C4-2B (cell line): ENCODE data around the gene MAPKBP1.

Source experiments
- H3K27ac ChIP-seq: fragments of 450-650 bp; 2 replicates; pipeline ENCODE4 v1.5.1; 2017
- CTCF ChIP-seq: fragments of 450-650 bp; conservative IDR thresholded peaks from 2 replicates; pipeline ENCODE4 v1.5.1; 2017; ENCODE audit warnings: mild to moderate bottlenecking
- ZFX ChIP-seq: fragments of 450-650 bp; IDR thresholded peaks from 2 replicates; pipeline ENCODE4 v1.6.1; 2017

MAPKBP1 gene

GRCh38 chr15:41844814-41845213, 70.5 kb downstream of the MAPKBP1 start:
- no peak for TF ChIP-seq CTCF
- TF ChIP-seq ZFX, result no peak
- no peak overlapping the region for H3K27ac ChIP-seq

- no peak for TF ChIP-seq CTCF
- TF ChIP-seq ZFX, result no peak
- H3K27ac ChIP-seq, result no peak overlapping the region
These were observed 72.9 kb downstream of the MAPKBP1 start for GRCh38 chr15:41847206-41847605.

GRCh38 chr15:41847981-41848380, 73.7 kb downstream of the MAPKBP1 start:
- H3K27ac ChIP-seq, result no peak overlapping the region
- TF ChIP-seq ZFX (no peak), CTCF (no peak)

- no peak for TF ChIP-seq ZFX
- no peak for TF ChIP-seq CTCF
- no peak overlapping the region for H3K27ac ChIP-seq
These were observed 74.3 kb downstream of the MAPKBP1 start for GRCh38 chr15:41848631-41849030.

GRCh38 chr15:41849204-41849603, 74.9 kb downstream of the MAPKBP1 start:
- TF ChIP-seq ZFX (no peak), CTCF (no peak)
- no peak overlapping the region for H3K27ac ChIP-seq

- TF ChIP-seq ZFX, result no peak
- TF ChIP-seq CTCF, result no peak
These were observed 75.6 kb downstream of the MAPKBP1 start for GRCh38 chr15:41849861-41850260.

GRCh38 chr15:41850482-41851166, 76.3 kb downstream of the MAPKBP1 start:
- TF ChIP-seq ZFX (no peak), CTCF (no peak)
- H3K27ac ChIP-seq, result no peak overlapping the region

More at GRCh38 chr15:41849861-41850260, 75.6 kb downstream of the MAPKBP1 start:
- H3K27ac ChIP-seq, result no peak overlapping the region
